ENCODE results near the gene RIBC2. TPM values are rescaled to one million over a fixed set of nuclear protein-coding genes. Genes with fewer than 3 reads are reported as not detected.

RIBC2 gene
- total and polyA plus RNA-seq, 2 of the 13 experiments (the other 11 are each of a cell fraction or from before 2014, with no cell fraction given): 0.55 TPM; not detected in 1

GRCh38 chr22:45421349-45422055, 8.0 kb downstream of the RIBC2 start:
- Histone ChIP-seq H3K27ac (ENCODE audit: extremely low read length, insufficient read depth, low read length) (no peak overlapping the region), H4K20me1 (ENCODE audit: insufficient read depth, low read length) (no peaks in the 10 kb centered on the region), H3K27me3 (ENCODE audit: control insufficient read depth in 1 of 2, insufficient read depth in 2 of 2, low read length in 2 of 2) (peaks cover 1 to 3% of the 10 kb centered on the region in 2 experiments; a peak in 2 of 5 replicates), H3K9ac (ENCODE audit: insufficient read depth, low read depth, low read length) (no peak overlapping the region), H2AFZ (ENCODE audit: low read length) (no peak overlapping the region), H3K79me2 (ENCODE audit: insufficient read depth, low read length) (no peaks in the 10 kb centered on the region), H3K4me3 (replicated peaks in 1 of 3; ENCODE audit: insufficient read depth in 1 of 3, low read depth in 2 of 3, low read length in 3 of 3) (no peak overlapping the region), H3K9me3 (ENCODE audit: low read length) (no peaks in the 10 kb centered on the region), H3K4me1 (ENCODE audit: insufficient read depth, low read length) (no peaks in the 10 kb centered on the region), H3K36me3 (replicated peaks in 1 of 2; ENCODE audit: control insufficient read depth in 1 of 2, insufficient read depth in 2 of 2, low read length in 2 of 2) (no peaks in the 10 kb centered on the region), H3K4me2 (ENCODE audit: low read depth, low read length) (no peak overlapping the region)
- TF ChIP-seq ZNF773 (CRISPR knock-in tag; IDR thresholded peaks at IDR 0.05; ENCODE audit: borderline replicate concordance) (no peak), RXRB (CRISPR knock-in tag; IDR thresholded peaks at IDR 0.05; ENCODE audit: borderline replicate concordance) (no peak), FUBP1 (CRISPR knock-in tag; IDR thresholded peaks at IDR 0.05; ENCODE audit: borderline replicate concordance) (no peak), ZBTB20 (CRISPR knock-in tag; IDR thresholded peaks at IDR 0.05; ENCODE audit: borderline replicate concordance, low read depth) (no peak), ZNF614 (CRISPR knock-in tag; IDR thresholded peaks at IDR 0.05; ENCODE audit: borderline replicate concordance) (no peak), CREB3 (CRISPR knock-in tag; IDR thresholded peaks at IDR 0.05) (no peak), GATAD2A (CRISPR knock-in tag; IDR thresholded peaks at IDR 0.05) (no peak), ZNF326 (CRISPR knock-in tag; IDR thresholded peaks at IDR 0.05; ENCODE audit: borderline replicate concordance) (no peak), KLF15 (CRISPR knock-in tag; IDR thresholded peaks at IDR 0.05; ENCODE audit: borderline replicate concordance) (no peak), ZNF234 (CRISPR knock-in tag; conservative IDR thresholded peaks at IDR 0.05) (no peak), HDAC1 (CRISPR knock-in tag; IDR thresholded peaks at IDR 0.05) (no peak), ZNF572 (CRISPR knock-in tag; IDR thresholded peaks at IDR 0.05) (no peak), ZNF580 (CRISPR knock-in tag; IDR thresholded peaks at IDR 0.05; ENCODE audit: borderline replicate concordance, low read depth) (no peak), TOE1 (CRISPR knock-in tag; IDR thresholded peaks at IDR 0.05) (no peak), JARID2 (CRISPR knock-in tag; IDR thresholded peaks at IDR 0.05; ENCODE audit: insufficient replicate concordance) (no peak), ZNF18 (CRISPR knock-in tag; IDR thresholded peaks at IDR 0.05; ENCODE audit: insufficient replicate concordance) (no peak)
- POLR2A ChIA-PET: no interaction called here
- BruUV-seq (replicated peaks): no TSS peak
- CTCF ChIA-PET (ENCODE audit: low intra/inter-chr PET ratio, low total read pairs): no interaction called here
- ATAC-seq: no peak
- no peak for FAIRE-seq
- in situ Hi-C loops (cut with HindIII; ENCODE audit: extremely low pct_ligation_motif_present, low pct_unique_long_range_greater_than_20kb) (no loop called here), intact Hi-C loops (cut with micrococcal nuclease; ENCODE audit: unreplicated experiment) (no loop called here)
- DNase-seq (ENCODE audit: low spot score): no peak
- WGBS (ENCODE audit: low lambda C conversion rate): 45% methylated on average over 2 of the region's 2 CpGs

Measured in HepG2 (cell line).